GM18508 (cell line): ENCODE data around the gene PTRH1.

ENCODE experiments used
- ATAC-seq: cut with Tn5 transposase; IDR thresholded peaks from one replicate; pipeline ENCODE4 v1.9.1; 2021; ENCODE audit warnings: moderate number of reproducible peaks; ENCODE audit not compliant: insufficient read depth, unreplicated experiment

Gene PTRH1

DNA sequence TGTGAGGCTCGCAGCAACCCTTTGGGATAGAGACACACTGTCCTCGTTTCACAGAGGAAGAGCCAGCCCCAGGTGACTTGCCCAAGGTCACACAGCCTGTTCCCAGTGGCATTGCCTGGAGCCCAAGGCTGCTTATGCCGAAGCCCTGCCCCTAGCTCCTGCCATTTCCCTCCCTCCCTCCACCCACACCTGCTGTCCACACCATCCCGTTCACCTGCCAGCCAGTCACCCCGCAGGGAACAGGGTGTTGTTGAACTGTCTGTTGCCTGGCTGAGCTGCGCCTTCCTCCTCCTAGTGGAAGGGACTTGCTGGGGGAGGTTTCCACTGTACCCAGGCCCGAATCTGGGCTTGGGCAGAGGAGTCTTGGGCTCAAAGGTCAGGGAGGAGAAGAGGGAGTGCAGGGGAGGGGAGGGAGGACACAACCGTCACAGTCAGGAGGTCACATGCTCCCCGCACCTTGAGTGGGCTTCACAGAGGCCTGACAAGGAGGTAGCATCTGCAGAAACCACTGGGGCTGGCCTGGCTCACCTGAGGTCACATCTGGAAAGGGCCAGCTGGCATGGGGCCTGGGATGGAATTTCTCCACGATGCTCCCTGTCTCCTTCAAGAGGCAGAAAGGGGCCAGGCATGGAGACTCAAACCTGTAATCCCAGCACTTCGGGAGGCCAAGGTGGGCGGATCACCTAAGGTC, 6.7 kb upstream of the PTRH1 start:
- ATAC-seq: no peak

DNA sequence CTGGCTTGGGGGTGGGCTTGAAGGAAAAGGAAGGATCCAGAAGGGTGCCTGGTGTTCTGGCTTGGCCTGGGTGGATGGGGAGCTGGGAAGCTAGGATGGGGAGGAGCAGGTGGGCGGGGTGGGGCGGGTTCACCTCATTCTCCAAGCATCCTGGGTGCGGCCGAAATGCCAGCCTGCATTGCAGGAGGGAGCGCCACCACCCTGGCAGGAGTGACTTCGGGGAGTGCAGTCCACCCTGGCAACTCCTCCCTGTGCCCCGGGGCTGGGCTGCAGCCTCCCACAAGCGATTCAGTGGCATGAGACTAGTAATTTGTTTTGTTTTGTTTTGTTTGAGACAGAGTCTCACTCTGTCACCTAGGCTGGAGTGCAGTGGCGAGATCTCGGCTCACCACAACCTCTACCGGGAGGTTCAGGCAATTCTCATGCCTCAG, 5.9 kb upstream of the PTRH1 start:
- no peak for ATAC-seq

DNA sequence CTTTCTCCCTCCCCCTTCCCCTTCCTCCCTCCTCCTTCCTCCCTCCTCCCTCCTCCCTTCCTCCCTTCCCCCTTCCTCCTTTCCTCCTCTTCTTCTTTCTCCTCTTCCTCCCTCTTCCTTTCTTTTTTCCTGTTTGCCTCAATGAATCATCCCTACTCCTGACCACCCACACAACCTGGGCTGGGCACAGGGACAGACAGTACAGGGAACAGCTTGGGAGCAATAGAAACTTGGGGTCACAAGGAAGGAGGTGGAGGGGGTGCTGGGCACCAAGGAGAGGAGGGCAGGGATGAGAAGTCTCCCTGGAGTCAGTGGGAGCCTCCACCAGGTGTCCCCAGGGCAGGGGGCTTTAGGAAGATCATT, 5.4 kb upstream of the PTRH1 start:
- ATAC-seq: no peak

DNA sequence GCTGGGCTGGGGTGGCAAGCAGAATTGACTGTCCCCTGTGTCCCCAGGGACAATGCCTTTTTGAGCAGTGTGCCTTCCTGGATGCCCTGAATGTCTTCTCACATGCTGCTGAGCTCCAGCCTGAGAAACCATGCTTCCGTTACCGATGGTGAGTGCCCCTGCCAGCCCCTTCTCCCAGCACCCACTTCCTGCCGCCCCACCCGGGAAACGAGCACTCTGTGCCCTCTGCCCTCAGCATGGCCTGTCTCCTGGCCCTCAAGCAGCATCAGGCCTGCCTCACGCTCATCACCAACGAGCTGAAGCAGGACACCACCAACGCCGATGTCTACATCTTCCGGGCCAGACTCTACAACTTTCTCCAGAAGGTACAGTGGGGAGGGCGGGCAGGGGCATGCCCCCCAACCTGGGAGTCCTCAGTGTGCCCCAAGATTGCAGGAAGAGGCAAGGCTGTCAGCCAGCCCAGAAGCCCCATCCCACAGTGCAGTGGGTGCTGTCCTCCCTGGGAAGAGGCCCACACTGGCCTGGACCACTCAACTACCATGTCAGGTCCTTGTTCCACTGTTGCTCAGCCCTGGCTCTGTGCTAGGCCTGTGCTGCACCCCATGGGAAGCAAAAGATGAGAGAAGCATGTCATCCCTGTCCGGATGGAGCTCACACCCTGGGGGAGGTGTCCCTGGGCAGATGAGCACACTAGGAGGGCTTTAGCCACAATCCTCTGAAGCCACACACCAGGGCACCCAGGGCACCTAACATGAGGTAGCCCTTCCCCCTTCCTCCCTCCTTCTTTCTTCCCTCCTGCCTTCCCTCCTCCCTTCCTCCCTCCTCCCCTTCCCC, 4.8 kb upstream of the PTRH1 start:
- ATAC-seq: no peak

DNA sequence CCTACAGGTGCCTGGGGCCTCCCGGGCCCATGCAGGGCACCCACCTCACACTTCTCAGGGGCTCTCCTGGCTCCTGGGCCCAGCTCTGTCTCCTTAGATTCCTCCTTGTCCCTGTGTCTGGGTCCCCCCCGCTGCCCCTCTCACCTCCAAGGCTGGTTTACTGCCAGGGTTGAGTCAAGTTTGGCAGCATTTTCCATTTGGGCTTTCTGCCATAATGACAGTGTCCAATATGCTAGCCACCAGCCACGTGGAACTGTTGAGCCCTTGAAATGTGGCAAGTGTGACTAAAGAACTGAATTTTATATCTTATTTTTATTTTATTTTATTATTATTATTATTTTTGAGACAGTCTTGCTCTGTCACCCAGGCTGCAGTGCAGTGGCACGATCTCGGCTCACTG, 2.3 kb upstream of the PTRH1 start:
- no peak for ATAC-seq

DNA sequence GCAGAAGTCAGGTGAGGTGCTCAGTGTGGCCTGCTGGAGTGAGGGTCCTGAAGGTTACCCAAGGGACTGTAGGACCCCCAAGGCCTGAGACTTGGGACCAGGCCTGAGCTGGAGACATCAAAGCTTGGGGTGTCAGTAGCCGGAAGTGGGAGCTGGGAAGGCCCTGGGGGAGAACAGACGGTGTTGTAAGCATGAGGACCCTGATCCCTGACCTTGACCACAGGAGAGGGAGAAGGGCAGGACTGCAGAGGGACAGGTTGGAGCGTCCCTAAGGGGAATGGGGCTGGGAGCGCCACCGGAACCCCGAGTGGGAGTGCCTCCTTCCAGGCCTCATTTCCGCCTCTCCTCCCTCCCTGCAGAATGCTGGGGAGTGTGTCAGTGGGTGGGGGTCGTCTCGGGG, 949 bp upstream of the PTRH1 start:
- no peak for ATAC-seq

DNA sequence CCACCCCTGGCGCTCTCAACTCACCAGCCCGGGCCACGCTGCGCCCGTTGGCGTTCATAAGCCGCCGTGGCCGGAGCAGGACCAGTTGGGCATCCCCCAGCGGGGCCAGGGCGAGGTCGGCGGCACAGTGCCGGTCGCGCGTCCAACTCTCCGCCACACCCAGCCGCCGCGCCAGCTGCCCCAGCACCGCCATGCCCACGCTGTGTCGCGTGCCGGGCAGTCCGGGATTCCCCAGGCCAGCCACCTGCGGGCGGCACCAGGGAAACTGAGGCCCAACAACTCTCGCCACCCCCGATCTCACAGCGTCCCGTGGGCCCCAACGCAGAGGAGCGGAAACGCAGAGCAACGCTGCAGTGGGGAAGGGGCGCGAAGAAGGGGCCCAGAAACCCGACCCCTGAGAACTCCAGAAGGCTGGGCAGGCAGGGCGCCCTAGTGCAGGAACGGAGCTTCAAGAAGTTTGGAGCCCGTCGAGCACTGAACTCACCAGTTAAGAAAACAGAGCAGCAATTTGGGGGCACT, 453 bp downstream of the PTRH1 start:
- no peak for ATAC-seq

DNA sequence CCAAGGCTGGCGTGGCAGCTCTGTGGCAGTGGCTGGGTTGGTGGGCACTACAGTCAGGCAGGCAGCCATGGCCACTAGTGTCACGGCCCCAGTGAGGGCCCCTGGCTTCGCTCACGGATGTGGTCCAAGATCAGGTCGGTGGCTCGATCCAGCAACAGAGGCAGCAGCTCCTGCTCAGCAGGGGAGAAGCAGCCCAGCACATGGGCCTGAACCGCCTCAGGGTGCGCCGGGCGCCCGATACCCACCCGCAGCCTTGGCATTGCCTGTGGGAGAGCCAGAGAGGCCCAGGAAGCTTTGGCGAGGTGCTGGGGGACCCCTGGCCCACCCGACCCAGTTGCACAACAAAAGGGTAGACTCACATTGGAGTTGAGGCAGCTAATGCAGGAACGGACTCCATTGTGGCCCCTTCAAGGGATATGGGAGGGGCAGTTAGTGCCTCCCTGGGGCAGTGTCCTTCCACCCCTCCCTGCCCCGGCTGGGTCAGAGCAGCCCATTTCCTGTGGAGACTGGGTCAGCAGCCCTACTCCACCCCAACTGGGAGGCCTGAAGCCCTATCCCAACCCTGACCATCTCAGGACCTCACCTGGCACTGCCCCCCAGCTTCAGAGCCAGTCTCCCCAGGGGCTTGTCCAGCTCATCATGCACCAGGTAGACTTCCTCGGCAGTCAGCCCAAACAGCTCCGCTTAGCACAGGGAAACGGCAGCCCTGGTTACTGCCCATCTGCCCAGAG, 1.3 kb downstream of the PTRH1 start:
- no peak for ATAC-seq

DNA sequence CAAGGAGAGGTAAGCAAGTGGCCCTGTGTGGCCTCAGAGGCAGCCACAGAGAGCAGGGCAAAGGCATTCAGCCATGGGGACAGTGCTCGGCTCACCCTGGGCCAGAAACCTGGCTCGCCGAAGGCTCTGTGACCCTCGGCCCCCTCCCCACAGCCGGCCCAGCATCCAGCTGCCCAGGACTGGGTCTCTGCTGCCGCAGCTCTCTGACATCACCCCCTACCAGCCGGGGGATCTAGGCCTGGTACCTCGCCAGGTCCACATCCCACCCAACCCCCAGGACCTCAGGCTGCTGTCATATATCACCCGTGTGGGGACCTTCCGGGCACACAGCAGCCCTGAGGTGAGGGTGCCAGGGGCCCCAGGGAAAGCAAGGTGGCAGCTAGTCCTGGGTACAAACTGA, 2.6 kb downstream of the PTRH1 start:
- no peak for ATAC-seq

DNA sequence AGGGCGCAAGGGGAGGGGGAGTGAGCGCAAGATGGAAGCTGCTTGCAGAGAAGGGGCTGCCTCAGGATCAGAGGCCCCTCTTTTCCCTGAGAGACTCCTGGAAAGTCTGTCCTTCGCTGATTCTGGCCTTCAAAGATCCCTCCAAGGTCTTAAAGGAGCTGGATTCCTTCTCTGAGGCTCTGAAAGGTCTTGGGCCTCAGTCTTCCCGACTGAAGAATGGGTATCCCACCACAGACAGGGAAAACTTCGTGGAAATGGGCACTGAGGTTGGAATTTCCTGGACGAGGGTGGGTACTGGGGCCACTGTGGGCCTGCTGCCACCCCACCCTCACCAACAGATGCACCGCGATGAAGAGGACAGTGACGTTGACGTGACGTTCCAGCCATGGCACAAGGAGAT, 3.1 kb downstream of the PTRH1 start:
- no peak for ATAC-seq

DNA sequence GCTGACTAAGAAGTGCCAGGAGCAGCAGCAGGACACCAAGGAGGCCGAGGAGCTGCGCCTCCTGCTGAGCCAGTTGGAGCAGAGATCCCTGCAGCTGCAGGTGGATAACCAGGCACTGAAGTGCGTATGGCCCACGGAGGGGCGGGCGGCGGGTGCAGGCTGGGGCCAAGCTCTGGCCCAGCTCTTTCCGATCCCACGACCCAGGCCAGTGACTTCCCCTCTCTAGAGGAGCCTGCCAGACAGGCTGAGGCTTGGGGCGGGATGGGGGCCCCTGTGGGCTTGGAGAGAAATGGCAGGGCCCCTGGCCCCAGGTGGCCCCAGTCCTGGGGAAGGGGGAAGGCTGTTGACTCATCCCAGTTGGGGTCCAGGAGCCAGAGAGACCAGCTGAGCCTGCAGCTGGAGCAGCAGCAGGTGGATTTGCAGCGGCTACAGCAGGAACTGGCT, 3.6 kb downstream of the PTRH1 start:
- ATAC-seq: no peak

DNA sequence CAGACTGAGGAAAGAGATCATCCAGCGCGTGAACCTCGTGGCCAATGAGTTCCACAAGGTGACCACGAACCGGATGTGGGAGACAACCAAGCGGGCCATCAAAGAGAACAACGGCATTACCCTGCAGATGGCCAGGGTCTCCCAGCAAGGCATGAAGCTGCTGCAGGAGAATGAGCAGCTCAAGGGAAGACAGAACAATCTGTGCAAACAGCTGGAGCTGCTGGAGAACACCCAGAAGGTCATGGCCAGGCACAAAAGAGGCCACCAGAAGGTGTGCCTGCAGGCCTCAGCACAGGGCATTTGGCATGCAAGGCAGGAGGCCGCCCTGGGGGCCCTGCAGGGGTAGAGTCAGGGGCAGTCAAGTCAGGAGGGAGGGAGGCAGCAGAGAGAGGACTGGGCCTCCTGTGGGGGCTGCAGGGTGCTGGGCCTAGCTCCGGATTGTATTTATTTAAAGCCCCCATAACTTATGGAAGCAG, 4.2 kb downstream of the PTRH1 start:
- no peak for ATAC-seq

DNA sequence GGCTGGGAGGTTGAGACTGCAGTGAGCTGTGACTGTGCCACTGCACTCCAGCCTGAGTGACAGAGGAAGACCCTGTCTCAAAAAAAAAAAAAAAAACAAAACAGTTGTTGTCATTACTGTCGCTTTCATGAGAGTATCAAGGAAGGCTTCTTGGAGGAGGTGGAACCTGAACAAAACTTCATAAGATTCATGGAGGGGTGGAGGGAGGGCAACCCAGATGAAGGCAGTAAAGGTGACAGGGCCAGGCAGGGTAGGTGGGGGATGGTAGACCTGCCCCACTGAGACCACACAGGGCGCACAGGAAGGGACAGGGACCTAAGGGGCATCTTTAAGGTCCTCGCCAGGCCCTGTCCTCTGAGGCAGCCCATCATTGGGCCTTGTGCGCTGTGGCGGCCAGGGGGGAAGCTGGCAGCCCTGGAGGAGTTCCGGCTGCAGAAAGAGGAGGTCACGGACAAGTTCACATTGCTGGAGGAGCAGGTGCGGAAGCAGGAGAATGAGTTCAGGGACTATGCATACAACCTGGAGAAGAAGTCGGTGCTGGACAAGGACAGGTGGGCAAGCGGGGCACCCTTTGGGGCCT, 5.2 kb downstream of the PTRH1 start:
- no peak for ATAC-seq

DNA sequence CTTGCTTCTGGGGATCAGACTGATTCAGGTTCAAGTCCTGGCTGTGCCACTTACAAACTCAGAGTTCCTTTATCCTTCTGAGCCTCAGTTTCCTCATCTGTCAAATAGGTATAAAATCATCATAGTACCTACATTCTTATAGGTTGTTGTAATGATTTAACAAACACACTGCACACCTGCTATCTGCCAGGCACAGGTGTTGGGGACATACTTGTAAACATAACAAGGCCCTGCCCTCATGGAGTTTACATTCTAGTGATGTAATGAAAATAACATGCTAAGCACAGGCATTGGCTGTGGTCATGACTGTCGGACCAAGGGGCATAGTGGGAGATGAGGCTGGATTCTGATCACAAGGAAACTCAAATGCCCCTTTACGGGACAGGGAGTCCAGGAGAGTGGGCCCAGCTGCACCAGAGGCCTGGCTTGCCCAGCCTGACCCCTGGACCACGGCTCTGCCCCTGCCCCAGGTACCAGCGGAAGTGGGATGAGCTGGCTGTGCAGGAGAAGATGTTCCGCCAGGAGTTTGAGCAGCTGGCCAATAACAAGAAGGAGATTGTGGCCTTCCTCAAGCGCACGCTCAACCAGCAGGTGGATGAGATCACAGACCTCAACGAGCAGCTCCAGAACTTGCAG, 6.4 kb downstream of the PTRH1 start:
- ATAC-seq: no peak

DNA sequence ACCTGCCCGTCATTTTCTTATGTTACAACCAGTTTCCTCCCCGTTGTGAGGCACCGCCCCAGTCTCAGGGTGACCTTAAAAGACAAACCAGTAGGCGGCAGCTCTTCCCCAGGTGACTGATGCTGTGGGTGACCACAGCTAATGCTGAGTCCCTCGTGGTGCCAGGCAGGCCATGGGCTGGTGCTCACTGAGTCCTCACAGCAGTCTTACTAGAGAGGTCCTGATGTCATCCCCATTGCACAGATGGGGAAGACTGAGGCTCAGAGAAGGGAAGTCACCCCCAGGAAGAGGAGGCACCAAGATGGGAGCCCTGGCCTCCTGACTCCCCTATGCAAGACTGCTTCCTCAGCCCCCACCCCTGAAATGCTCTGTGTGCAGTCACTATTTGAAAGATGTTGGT, 7.7 kb downstream of the PTRH1 start:
- no peak for ATAC-seq

DNA sequence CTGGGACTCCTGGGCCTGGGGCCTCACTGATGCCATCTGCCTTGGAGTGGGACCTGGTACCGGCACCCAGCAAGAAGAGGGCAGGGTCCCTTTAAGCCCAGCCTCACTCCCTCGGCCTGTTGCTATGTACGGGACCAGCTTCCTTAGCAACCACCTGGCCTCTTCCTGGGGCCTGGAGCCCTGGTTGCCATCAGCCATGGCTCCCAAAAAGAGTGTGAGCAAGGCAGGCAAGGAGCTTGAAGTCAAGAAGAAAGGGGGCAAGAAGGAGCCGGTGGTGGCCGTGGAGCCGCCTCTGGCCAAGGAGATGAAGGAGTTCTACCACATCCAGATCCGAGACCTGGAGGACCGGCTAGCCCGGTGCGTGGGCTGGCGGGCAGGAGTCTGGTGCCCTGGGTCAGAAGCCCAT, 8.6 kb downstream of the PTRH1 start, which contains the start of gene CFAP157:
Gene CFAP157 (plus strand): TSS at position 153 of the 406 bp plus-strand sequence. CDS start 44 bp downstream, at position 197.
- ATAC-seq: no peak

DNA sequence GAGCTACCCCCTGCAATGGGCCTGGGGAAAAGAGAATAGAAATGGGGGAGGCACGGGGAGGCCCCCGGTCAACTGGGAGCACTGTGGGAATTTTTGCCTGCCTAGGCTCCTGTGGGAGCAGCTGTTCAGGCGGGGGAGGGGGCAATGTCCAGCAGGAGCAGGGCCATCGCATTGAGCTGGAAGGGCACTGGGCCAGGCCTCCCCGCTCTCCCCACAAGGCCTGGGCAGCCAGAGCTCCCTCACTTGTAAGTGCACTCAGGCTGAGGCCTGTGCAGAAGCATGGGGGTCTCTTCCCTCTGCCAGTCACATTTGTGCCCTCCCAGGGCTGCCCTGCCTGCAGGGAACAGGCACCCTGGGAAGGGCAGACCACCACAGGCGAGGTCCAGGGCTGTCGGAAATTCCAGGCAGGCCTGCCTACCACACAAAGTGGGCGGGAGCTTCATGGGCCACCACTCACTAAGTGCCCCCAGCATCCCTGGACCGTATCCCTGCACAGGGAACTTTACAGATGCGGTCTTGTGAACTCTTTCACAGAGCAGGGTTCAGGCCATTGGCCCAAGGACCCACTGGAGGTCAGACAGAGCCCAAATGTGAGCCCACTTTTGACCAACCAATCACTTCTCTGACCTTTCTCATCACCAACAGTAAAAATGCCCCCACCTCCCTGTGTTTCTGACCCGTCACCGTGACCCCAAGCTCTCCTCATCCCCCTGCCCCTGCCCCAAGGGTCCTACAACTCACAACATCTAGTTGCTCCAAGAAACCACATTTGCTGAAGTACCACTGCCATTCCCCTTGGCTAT, 9.7 kb downstream of the PTRH1 start:
- no peak for ATAC-seq

DNA sequence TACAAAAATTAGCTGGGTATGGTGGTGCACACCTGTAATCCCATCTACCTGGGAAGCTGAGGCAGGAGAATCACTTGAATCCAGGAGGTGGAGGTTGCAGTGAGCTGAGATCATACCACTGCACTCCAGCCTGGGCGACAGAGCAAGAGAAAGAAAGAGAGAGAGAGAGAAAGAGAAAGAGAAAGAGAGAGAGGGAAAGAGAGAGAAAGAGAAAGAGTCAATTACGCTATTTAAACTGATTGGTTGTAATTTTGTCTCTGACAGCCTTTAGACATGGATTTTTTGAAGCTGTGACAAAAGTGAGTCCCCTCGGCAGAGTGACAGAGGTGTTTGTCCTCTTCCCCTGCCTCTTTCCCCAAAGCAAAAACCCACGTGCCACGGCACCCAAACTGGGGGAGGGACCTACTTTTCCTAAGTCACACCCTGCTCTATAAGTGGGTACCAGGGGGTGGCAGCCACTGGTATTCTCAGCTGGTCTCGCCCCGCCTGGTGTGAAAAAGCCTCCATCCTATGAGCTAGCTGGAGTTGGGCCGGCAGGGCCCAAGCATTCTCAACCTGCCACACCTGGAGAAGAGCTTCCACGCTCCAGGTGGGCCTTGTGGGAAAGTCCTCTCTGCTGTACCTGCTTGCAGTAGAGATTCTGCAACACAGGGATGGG, 12.0 kb downstream of the PTRH1 start:
- ATAC-seq: no peak
